ENCODE data around the gene ACACA.

ACACA gene

GRCh38 chr17:37218849-37219248, 187.8 kb downstream of the ACACA start:
- Histone ChIP-seq H3K36me3 (replicated peaks; ENCODE audit: insufficient read depth, low read length) (no peaks in the 10 kb centered on the region), H3K9ac (ENCODE audit: low read length) (no peak overlapping the region), H3K9me2 (replicated peaks; ENCODE audit: insufficient read depth, low read length) (no peaks in the 10 kb centered on the region), H3K27me3 (replicated peaks; ENCODE audit: insufficient read depth, low read length) (no peaks in the 10 kb centered on the region), H3F3A (ENCODE audit: insufficient read depth, low read length) (no peaks in the 10 kb centered on the region), H3K4me3 (ENCODE audit: low read length) (no peak overlapping the region), H3K4me2 (ENCODE audit: low read depth, low read length) (no peak overlapping the region), H2AFZ (ENCODE audit: low read length) (no peak overlapping the region), H3K4me1 (ENCODE audit: low read length) (no peaks in the 10 kb centered on the region), H4K20me1 (ENCODE audit: insufficient read depth, low read length) (no peaks in the 10 kb centered on the region), H3K9me3 (replicated peaks; ENCODE audit: insufficient read depth, low read length) (no peaks in the 10 kb centered on the region), H3K27ac (ENCODE audit: low read length) (no peak overlapping the region), H3K79me2 (ENCODE audit: low read length) (no peaks in the 10 kb centered on the region)
- DNase-seq = no peak
- TF ChIP-seq EZH2 (optimal IDR thresholded peaks at IDR 0.05; ENCODE audit: low read depth, low read length) (no peak), CTCF (IDR thresholded peaks at IDR 0.05; ENCODE audit: low read length) (no peak), EZH2phosphoT487 (IDR thresholded peaks at IDR 0.05; ENCODE audit: low read length) (no peak)

- Histone ChIP-seq H4K20me1 (ENCODE audit: insufficient read depth, low read length) (no peaks in the 10 kb centered on the region), H3K27me3 (replicated peaks; ENCODE audit: insufficient read depth, low read length) (no peaks in the 10 kb centered on the region), H3K9ac (ENCODE audit: low read length) (no peak overlapping the region), H3K9me3 (replicated peaks; ENCODE audit: insufficient read depth, low read length) (no peaks in the 10 kb centered on the region), H3F3A (ENCODE audit: insufficient read depth, low read length) (no peaks in the 10 kb centered on the region), H3K79me2 (ENCODE audit: low read length) (no peaks in the 10 kb centered on the region), H2AFZ (ENCODE audit: low read length) (no peak overlapping the region), H3K9me2 (replicated peaks; ENCODE audit: insufficient read depth, low read length) (no peaks in the 10 kb centered on the region), H3K4me1 (ENCODE audit: low read length) (no peaks in the 10 kb centered on the region), H3K4me2 (ENCODE audit: low read depth, low read length) (no peak overlapping the region), H3K4me3 (ENCODE audit: low read length) (no peak overlapping the region), H3K36me3 (replicated peaks; ENCODE audit: insufficient read depth, low read length) (no peaks in the 10 kb centered on the region), H3K27ac (ENCODE audit: low read length) (no peak overlapping the region)
- DNase-seq = no peak
- TF ChIP-seq CTCF (IDR thresholded peaks at IDR 0.05; ENCODE audit: low read length) (no peak), EZH2 (optimal IDR thresholded peaks at IDR 0.05; ENCODE audit: low read depth, low read length) (no peak), EZH2phosphoT487 (IDR thresholded peaks at IDR 0.05; ENCODE audit: low read length) (no peak)
Measured at GRCh38 chr17:37214416-37214815, 192.2 kb downstream of the ACACA start.

- Histone ChIP-seq H4K20me1 (ENCODE audit: insufficient read depth, low read length) (no peaks in the 10 kb centered on the region), H3K36me3 (replicated peaks; ENCODE audit: insufficient read depth, low read length) (no peaks in the 10 kb centered on the region), H3K27me3 (replicated peaks; ENCODE audit: insufficient read depth, low read length) (no peaks in the 10 kb centered on the region), H3K27ac (ENCODE audit: low read length) (no peak overlapping the region), H3K79me2 (ENCODE audit: low read length) (no peaks in the 10 kb centered on the region), H3K4me3 (ENCODE audit: low read length) (no peak overlapping the region), H3F3A (ENCODE audit: insufficient read depth, low read length) (no peaks in the 10 kb centered on the region), H3K9ac (ENCODE audit: low read length) (no peak overlapping the region), H3K9me2 (replicated peaks; ENCODE audit: insufficient read depth, low read length) (no peaks in the 10 kb centered on the region), H3K4me1 (ENCODE audit: low read length) (no peaks in the 10 kb centered on the region), H2AFZ (ENCODE audit: low read length) (no peak overlapping the region), H3K4me2 (ENCODE audit: low read depth, low read length) (no peak overlapping the region), H3K9me3 (replicated peaks; ENCODE audit: insufficient read depth, low read length) (no peaks in the 10 kb centered on the region)
- no peak for TF ChIP-seq CTCF (IDR thresholded peaks at IDR 0.05; ENCODE audit: low read length)
- no peak for TF ChIP-seq EZH2phosphoT487 (IDR thresholded peaks at IDR 0.05; ENCODE audit: low read length)
- TF ChIP-seq EZH2 (optimal IDR thresholded peaks at IDR 0.05; ENCODE audit: low read depth, low read length) = no peak
- DNase-seq = no peak
Measured at GRCh38 chr17:37213927-37214326, 192.7 kb downstream of the ACACA start.

Measured in MM.1S (cell line).